GM12864 (cell line): ENCODE results near the gene ASB6.

Experiments
- DNase-seq: peaks from one replicate; pipeline ENCODE4 v3.0.0-alpha.2; 2011; ENCODE audit warnings: low read depth
- H3K4me3 ChIP-seq: 2 replicates; pipeline ENCODE4 v1.5.1; 2011; ENCODE audit warnings: mild to moderate bottlenecking, low read depth, low read length, control low read depth
- CTCF ChIP-seq: IDR thresholded peaks from 2 replicates; pipeline ENCODE4 v1.5.1; 2011; ENCODE audit warnings: low read depth, mild to moderate bottlenecking, moderate library complexity, low read length, control low read depth, inconsistent platforms; ENCODE audit errors: missing control alignments

ASB6 gene

GRCh38 chr9:129675620-129676019, 33.7 kb upstream of the ASB6 start:
- no peak for DNase-seq
- no peak for TF ChIP-seq CTCF
- no peak overlapping the region for H3K4me3 ChIP-seq

- DNase-seq: no peak
- TF ChIP-seq CTCF: no peak
- H3K4me3 ChIP-seq: no peak overlapping the region
Measured at GRCh38 chr9:129674229-129674628, 32.3 kb upstream of the ASB6 start.

- no peak for DNase-seq
Measured at GRCh38 chr9:129673602-129674001, 31.7 kb upstream of the ASB6 start.

GRCh38 chr9:129672702-129673101, 30.8 kb upstream of the ASB6 start:
- no peak for TF ChIP-seq CTCF
- DNase-seq: no peak
- H3K4me3 ChIP-seq: no peak overlapping the region

More at GRCh38 chr9:129673602-129674001, 31.7 kb upstream of the ASB6 start:
- no peak overlapping the region for H3K4me3 ChIP-seq
- no peak for TF ChIP-seq CTCF

- no peak for TF ChIP-seq CTCF
Measured at GRCh38 chr9:129671519-129671918, 29.6 kb upstream of the ASB6 start.

GRCh38 chr9:129671065-129671464, 29.1 kb upstream of the ASB6 start:
- no peak overlapping the region for H3K4me3 ChIP-seq
- no peak for TF ChIP-seq CTCF
- DNase-seq: no peak

More at GRCh38 chr9:129671519-129671918, 29.6 kb upstream of the ASB6 start:
- DNase-seq: no peak
- H3K4me3 ChIP-seq: no peak overlapping the region

GRCh38 chr9:129669946-129670345, 28.0 kb upstream of the ASB6 start:
- no peak overlapping the region for H3K4me3 ChIP-seq
- no peak for DNase-seq
- no peak for TF ChIP-seq CTCF
